ENCODE measurements around the gene RAPGEF5. TPM values are rescaled to one million over a fixed set of nuclear protein-coding genes. Genes with fewer than 3 reads are reported as not detected.

Gene RAPGEF5
- polyA plus RNA-seq, 1 donor: 37.6 TPM

DNA sequence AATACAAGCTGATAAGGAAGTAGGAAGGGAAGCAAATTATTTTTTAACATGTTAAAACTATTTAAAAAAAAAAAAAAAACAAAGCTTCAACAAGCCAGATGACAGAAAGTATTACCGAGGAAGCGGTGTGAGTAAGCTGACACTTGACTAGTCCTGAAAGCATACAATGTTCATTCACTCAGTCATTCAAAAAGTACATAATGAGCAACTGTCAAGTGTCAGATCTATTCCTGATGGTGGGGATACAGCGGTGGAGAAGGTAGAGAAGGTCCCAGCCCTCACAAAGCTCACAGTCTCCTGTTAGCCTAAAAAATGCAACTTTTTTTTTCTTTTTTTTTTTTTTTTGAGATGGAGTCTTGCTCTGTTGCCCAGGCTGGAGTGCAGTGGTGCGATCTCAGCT is 40.0 kb downstream of the RAPGEF5 start:
- DNase-seq: no peak

DNA sequence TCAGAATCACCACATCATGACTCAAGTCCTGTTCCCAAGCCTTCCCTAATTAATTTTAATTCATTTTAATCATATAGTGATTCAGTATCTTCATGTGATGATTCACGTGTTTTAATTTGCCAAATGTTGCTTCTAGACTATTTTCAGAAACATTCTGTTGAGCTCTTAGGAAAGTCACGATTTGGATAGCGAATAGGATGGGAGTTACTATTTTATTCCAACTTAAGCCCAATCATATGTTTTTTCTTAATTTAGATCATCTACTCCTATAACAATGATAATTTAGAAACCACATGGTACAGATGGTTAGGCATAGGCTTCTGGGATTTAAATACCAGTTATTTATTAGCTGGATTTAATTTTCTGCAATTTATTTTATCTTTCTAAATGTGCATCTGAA is 49.1 kb downstream of the RAPGEF5 start:
- no peak for DNase-seq

DNA sequence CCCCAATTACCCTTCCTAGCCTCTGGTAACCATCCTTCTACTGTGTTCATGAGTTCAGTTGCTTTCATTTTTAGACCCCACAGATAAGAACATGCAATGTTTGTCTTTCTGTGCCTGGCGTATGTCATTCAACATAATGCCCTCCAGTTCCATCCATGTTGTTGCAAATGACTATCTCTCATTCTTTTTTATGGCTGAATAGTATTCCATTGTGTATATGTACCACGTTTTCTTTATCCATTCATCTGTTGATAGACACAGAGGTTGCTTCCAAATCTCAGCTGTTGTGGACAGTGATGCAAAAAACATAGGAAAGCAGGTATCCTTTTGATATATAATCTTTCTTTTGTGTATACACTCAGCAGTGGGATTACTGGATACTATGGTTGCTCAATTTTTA is 51.2 kb downstream of the RAPGEF5 start:
- DNase-seq: no peak

DNA sequence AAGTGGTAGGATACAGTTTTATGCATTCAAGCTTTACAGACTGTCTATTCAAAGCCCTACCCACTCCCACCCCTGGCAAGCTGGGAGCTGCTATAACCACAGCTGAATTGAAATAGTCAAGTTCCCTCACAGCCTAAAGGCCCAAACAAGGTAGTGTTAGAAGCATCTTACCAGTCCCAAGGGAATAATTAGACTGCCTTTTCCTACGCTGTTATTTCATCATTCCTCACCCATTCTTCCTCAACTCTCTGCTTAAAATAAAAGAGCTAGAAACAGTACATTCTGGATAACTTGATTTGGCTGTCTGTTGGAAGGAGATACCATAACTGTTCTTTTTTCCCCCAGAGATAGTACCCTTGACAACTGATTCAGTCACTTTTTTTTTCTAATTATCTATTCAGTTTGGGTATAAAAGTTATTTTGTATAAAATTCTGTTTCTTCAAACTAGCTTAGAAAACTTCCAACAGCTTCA is 54.0 kb downstream of the RAPGEF5 start:
- DNase-seq: no peak

DNA sequence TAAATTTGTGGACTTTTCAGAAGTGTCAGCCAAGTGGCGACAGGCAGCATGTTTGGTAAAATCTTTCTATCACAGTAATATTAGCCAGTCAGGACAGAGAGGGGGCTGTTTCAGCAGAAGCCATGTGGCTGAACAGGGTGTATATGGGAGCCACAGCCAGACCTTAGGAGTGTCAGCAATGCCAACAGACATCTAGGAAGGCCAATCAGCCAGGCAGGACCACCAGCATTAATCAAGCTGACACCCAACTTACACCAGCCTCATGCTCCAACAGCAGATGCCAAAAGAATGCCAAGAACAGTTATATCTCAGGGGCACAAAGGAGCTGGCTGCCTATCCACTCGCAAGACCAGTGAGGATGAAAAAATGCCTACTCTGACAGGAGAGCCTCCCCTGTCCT is 54.8 kb downstream of the RAPGEF5 start:
- no peak for DNase-seq

DNA sequence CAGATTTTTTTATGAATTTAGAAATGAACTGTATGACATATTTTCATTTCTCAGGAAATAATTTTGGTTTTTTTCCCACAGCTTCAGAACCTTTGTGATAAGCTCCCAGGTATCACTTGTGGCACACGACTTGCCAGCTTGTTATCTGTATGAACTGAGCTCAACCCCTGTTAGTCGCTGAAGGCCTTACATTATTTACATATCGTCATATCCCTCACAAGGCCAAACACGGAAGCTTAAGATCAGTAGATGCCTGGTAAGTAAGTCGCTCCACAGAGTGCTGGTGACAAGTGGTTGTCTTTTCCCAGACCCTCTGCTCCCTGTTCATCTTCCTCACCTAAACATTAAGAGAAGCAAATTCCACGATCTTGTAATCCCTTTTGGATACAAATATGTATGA is 55.2 kb downstream of the RAPGEF5 start:
- no peak for DNase-seq

DNA sequence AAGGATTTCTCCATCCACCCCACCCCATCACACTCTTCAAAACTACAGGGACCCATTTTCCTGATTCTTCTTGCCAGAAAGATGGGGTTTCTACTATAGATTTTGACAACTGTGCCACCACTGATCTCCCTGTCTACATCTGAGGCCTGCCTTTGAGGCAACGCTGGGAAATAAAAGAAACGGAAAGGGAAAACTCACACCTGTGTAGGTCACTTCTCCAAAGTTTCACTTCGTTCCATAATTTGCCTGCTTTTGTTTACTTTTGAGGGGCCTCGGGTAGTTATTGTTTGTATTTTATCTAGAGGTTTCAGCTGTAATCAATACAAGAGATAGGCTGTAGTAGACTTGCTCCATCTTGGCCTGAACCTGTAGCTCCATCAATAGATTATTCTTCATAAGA is 56.1 kb downstream of the RAPGEF5 start:
- no peak for DNase-seq

DNA sequence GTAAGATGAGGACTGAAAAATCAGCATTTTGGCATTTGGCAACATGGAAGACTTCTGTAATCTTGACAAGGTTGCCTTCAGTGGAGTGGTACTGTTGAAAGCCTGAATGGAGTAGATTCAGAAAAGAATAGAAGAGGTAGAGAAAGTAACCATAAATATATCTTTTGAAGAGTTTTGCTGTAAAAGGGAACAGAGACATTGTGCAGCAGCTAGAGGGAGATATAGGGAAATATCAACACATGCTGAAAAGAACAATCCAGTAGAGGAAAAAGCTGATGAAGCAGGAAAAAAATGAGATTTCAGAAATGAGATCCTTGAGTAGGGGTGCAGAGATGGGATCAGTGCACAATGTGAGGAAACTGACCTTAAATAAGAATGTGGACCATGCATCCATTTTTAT is 60.0 kb downstream of the RAPGEF5 start:
- DNase-seq: no peak

DNA sequence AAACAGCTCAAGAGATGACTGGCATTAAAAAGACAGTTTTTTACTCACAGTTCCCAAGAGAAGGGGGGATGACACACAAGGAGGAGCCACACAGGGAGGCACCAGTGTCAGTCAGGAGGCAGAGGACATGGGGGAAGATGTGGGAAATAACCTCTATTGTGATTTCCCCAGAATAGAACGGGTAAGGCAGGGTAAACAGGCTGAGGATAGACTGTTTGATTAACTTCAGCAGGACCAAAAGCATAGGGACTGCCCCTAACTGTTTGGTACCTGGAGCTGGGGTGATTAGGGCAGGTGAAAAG is 60.7 kb downstream of the RAPGEF5 start:
- DNase-seq: no peak

DNA sequence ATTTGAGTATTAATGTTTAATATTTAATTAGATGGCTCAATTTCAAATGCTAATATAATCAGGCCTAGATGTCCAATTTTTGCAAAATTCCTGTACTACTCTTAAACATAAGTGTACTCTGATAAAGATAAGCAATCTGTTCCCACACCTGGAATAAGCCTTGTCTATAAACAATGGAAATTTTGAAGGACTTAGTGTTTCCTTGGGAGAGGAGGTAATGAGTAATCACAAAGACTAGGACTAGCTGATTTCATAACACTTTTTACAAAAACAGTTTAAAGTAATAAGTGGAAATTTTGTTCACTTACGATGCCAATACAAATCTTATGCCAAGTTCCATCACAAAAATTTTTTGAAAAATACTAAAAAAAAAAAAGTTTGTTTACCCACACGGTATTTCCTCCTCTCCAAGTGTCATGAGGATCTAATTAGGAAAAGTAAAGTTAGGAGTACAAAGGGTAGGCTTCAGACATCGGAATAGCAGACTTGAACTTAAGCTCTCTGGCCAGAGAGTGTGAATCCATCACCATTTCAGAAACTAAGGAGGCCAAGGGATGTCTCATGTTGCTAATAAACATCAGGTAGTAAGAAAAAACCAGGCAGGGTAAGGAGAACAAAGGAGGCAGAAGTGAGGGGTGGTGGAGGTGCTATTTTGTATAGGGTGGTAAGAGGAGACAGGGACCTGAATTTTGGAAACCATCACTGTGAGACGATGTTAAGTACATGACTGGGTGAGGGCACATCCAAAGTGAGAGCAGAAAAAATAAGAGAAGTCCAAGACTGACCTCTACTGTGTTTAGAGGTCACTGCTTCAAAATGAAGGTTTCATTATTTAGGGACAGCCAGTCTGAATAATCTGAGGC is 61.3 kb downstream of the RAPGEF5 start:
- DNase-seq: no peak

DNA sequence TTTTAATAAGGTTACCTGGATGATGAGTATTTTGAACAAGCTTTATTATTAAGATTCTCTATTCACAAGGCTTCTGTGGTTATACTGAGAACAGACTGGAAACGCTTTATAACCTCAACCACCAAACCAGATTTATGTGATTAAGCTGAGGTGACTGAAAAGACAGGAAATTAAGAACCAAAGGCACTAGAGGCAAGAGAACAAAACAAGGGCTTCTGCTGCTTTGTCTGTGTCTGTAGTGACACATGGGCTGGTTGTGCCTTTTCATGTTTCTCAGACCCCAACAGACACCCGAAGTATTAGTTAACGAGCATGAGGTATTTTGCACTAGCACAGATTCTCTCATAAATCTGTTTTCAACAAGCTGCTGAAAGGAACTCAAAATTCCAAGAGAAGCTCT is 64.4 kb downstream of the RAPGEF5 start:
- no peak for DNase-seq

DNA sequence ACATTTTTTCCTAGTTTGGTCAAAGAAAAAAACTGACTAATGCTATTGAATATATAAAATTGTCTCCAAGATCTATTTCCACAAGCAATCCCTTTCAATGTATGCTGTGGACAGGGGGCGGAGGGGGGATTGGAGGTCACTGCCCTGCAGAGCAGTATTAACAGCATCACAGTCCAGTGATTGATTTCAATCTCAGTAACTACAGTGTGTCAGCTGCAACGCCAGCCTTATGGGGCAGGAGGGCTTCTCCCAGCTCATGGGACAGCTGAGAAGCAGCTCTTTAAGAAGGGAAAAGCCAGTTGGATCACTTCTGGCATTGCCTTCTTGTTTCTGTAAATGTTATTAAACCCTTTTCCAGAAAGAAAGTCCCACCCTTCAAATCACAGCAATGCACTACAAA is 65.0 kb downstream of the RAPGEF5 start:
- DNase-seq: no peak

DNA sequence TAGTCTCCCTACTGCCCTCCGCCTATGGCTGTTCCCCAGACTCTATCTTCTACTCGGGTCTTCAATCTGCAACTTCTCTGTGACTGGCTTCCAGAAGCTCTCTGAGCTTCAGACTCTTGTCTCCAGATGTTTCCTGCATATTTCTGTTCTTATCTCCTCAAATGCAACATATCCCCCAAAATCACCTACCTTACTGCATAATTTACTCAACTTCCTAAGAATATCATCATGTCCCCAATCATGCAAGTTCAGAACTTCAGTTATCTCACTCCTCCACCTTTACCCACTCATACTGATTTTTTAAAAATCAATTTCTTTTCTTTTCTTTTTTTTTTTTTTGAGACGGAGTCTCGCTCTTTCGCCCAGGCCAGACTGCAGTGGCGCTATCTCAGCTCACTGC is 68.8 kb downstream of the RAPGEF5 start:
- DNase-seq: no peak

DNA sequence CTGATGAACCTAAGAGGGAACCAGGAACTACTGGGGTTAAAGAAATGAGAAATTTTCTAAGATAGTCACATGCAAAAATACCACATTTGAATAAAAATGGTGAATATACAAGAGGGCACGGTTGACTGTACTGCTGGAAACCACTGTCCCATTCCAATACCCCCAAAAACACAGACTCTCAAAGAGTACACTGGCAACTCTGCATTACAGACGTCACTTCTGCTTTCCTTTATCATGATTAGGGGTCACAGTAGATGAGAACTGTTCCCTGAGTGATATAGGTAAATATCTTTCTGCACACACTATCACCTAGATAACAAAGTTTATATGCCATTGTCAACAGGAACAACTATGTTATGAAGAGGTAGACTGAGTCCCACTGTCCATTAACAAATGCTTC is 69.5 kb downstream of the RAPGEF5 start:
- no peak for DNase-seq

DNA sequence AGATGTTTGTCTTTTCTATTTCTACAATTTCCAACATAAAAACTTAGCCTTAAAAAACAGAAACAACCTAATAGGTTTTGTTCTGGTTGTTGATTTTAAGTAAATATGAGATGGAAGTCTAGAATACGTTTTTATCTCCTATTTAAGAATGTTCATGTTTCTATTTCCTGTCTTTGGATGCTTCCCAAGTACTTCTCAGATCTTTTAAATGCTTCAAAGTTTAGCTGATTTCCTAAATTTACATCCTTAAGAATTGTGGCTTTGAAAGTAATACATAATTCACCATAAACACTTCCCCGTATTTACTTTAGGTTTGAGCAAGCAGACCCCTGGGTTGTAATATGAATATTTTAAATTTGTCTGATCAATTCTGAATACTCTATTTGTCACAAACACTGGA is 70.5 kb downstream of the RAPGEF5 start:
- no peak for DNase-seq

DNA sequence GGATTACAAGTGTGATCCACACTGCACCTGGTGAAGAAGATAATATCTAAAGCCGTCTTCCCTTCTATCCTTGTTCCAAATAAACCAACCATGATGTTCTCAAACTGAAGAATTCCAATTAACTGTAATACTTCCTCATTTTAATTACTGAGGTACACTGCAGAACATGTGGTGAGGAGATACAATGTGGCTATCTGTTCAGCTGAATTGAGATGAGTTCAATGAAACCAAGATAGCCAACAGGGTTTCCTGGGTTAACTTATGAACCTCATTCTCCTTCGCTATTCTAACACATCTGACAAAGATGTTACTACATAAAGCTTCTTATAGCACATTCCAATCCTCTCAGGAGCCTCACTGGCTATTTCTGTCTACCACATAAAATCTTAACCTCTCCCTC is 75.5 kb downstream of the RAPGEF5 start:
- no peak for DNase-seq

DNA sequence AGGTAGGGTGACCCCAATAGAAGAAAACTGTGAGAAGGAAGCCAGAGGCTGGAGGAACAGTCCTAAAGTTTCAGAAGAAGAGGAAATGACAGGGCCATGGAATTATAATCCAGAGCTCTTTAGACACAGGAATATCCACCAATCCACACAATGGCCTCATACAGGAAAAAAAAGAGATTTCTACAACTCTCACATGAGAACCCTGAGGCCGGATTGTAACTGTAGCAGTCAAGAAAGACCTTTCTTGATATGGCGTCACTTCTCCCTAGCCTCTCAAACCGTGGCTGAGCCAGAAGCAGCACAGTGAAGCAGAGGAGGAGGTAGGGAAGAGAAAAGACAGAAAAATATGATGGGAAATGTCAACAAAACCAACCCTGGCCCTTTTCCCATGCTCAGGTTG is 76.9 kb downstream of the RAPGEF5 start:
- no peak for DNase-seq

DNA sequence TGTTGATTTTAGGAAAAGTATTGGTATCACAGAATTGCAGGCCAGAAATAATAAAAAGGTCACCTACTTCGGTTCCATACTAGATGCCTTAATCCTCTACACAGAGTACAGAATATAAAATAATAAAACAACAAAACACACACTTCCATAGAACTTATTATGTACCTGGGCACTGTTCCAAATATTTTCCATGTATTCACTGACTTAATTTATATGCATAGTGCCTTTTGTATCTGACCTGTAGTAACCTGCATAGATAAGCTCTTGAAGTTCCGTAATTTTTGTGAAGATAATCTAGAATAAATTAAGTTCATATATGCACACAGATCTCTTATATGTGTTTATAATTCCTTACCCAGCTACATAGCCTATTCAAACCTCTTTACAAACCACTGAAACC is 78.3 kb downstream of the RAPGEF5 start:
- DNase-seq: no peak

DNA sequence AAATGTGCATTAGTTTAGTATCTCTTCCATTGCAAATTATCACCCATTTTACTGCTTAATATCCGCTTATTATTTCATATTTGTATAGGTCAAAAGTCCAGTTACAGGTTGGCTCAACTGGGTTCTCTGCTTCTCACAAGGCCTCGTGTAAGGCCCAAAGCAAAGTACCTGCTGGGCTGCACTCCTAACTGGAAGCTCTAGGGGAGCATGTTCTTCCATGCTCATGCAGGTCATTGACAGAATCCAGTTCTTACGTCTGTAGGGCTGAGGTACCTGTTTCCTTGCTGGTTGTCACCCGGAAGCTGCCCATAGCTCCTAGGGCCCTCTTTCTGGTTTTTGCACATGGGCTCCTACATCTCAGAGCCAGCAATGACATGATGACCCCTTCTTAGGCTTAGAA is 79.6 kb downstream of the RAPGEF5 start:
- DNase-seq: no peak

DNA sequence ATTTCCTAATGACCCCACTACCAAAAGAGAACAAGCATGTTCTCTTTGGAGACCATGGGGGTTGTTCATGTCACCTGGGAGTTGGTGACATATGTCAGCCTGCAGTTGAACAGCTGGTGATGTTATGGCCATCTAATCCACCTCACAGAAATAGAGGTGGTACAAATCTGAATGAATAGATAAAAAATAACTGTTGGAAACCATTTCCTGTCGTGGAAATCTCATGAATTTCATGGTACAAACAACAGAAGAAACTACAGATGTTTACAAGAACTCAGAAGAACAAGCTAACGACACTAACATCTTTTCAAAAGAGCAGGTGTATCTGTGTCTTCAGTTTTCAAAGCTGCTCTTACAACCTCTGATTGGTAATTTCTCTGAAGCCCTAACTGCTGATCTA is 81.3 kb downstream of the RAPGEF5 start:
- DNase-seq: no peak

DNA sequence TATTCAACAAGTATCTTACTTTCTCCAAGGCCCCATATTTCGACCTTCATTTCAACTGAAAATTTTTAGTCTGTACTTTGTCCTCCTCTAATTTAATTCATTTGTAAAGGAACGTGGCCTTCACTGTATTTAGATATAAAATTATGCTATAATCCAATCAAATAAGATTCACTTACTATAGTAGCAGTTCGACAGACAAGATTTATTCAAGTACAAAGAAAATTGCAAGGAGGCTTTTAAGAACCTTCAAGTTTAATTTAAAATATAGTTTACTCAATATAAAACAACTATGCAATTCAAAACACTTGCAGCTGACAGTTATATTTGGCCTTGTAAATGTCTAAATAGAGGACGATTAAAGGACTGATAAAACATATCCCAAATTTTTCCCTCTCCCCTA is 85.6 kb downstream of the RAPGEF5 start:
- DNase-seq: no peak

DNA sequence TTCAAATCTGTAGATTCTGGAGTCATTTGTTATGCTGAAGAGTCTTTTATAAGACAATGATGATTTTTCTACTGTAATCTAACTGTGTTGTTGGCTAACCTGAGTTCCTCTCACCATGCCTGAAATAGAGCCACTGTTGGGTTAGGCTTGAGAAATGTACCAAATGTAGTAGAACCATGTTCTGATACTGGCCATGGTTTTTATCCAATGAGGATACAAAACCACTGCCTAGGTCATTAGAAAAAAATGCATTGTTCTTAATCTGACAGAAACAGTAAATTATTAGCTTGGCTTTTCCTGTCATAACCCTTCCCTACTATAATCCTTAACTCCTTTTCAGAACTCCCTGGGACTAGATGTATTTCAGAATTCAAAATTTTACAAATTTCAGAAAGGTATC is 86.6 kb downstream of the RAPGEF5 start:
- no peak for DNase-seq

DNA sequence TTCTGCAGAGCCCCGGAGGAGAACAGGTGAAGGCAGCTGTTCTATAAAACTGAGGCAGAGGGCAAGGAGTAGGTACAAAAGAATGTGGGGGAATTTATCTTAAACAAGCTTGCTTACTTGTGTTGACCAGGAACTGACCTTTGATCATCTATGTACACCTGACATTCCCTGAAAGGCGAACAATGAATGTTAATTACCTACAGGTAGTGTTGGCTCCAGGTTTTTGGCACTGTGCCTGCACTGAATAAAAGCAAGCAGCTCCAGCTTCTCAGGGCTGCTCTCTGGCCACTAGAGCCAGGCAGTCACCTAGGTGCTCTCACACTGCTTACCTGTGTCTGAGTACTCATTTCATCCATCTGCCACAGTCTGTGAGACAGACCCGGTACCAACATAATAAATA is 87.0 kb downstream of the RAPGEF5 start:
- no peak for DNase-seq

DNA sequence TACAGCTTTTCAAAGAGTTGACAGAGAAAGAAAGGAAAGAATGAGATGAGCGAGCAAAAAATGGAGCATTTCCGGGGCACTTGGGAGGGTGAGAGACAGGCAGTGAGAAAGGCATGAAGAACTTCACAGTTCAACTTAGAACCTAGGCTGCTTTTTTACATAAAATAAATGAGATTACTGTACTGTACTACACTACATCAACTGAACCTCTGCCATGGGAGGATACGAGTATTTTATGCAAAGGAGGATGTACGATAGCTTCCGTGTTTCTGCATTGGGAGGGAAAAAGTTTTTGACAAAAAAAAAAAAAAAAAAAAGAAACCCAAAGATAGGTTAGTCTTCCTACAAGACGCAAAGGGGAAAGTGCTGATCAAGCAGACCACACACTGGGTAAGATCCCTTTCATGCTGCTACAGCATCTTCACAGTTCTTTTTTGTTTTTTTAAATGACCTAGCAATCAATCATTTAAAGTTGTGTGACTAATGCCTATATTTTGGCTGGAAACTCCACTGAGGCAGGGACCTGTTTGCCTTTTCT is 88.0 kb downstream of the RAPGEF5 start:
- DNase-seq: no peak

Data from left kidney (tissue), 2 donors.